HCT116 (cell line): ENCODE data around the gene ENSA. TPM values are rescaled to one million over a fixed set of nuclear protein-coding genes. Genes with fewer than 3 reads are reported as not detected.

Source experiments
- ATAC-seq: fragments of 200-7000 bp; cut with Tn5 transposase; 2 replicates; pipeline ENCODE4 v1.9.1; 2020; ENCODE audit warnings: mild to moderate bottlenecking, moderate library complexity
- Bru-seq: library from RNA; stranded (reverse); fragments of 400-500 nt; gene quantifications from one replicate; lab custom pipeline; 2021; lab: Mats Ljungman, UMichigan
- BruChase-seq, 2 experiments: library from RNA; stranded (reverse); fragments of 400-500 nt; gene quantifications; one replicate each; lab custom pipeline; 2021; lab: Mats Ljungman, UMichigan
- BruUV-seq: library from RNA; stranded (reverse); fragments of 400-500 nt; replicated peaks from 2 replicates; lab custom pipeline; 2021; lab: Mats Ljungman, UMichigan
- CTCF ChIA-PET: fragments of 300-600 bp; sonication (Branson Sonifier 250); formaldehyde crosslinking; loops from one replicate; lab custom pipeline; 2021; ENCODE audit warnings: antibody characterized with exemption; lab: Charles Lee
- POLR2A ChIA-PET: fragments of 300-600, 350-600 bp; sonication (Branson Sonifier 250); formaldehyde crosslinking; loops from one replicate; lab custom pipeline; 2021; ENCODE audit warnings: antibody characterized with exemption; lab: Charles Lee
- RAD21 ChIA-PET, 2 experiments: fragments of 300-600 bp; sonication (Branson Sonifier 250); formaldehyde crosslinking; loops; one replicate each; lab custom pipeline; 2023; ENCODE audit warnings: low total read pairs in 2 of 2; ENCODE audit not compliant: uncharacterized antibody in 2 of 2, unreplicated experiment in 2 of 2, low non-redundant PET in 1 of 2; lab: Charles Lee
- DNase-seq: peaks from one replicate; pipeline ENCODE4 v3.0.0-alpha.2; 2010; ENCODE audit warnings: low read depth, low spot score
- H2AFZ ChIP-seq: fragments of 200-600 bp; shearing (Covaris generic), sonication (generic); 2 replicates; pipeline ENCODE4 v1.6.1; 2017; ENCODE audit warnings: low read depth, mixed run types, mixed read lengths, antibody characterized with exemption, low read length; ENCODE audit not compliant: poor library complexity, severe bottlenecking
- H3K27ac ChIP-seq: 2 replicates; pipeline ENCODE4 v1.5.1; 2012; ENCODE audit warnings: low read depth, low read length
- H3K27me3 ChIP-seq: fragments of 200-600 bp; sonication (generic); 2 replicates; pipeline ENCODE4 v1.6.1; 2016; ENCODE audit warnings: mixed run types, low read length, mixed read lengths; ENCODE audit not compliant: insufficient read depth
- H3K36me3 ChIP-seq, 2 experiments: fragments of 200-500 bp in 1 of 2; fragments of 200-600 bp in 1 of 2; sonication (Bioruptor generic) in 1 of 2; sonication (generic) in 1 of 2; 2 replicates each; pipeline versions ENCODE4 v1.5.1 to v1.6.1; 2014 to 2016; ENCODE audit warnings: low read length in 2 of 2, inconsistent platforms in 1 of 2, mixed read lengths in 1 of 2, mixed run types in 1 of 2; ENCODE audit not compliant: insufficient read depth in 2 of 2, control insufficient read depth in 1 of 2
- H3K4me1 ChIP-seq, 2 experiments: fragments of 200-600 bp in 1 of 2; sonication (generic) in 1 of 2; 2 replicates each; pipeline versions ENCODE4 v1.5.1 to v1.6.1; 2012 to 2017; ENCODE audit warnings: low read length in 2 of 2, inconsistent platforms in 1 of 2, mild to moderate bottlenecking in 1 of 2, mixed read lengths in 1 of 2, mixed run types in 1 of 2, moderate library complexity in 1 of 2; ENCODE audit not compliant: insufficient read depth in 2 of 2, control insufficient read depth in 1 of 2
- H3K4me2 ChIP-seq: fragments of 200-600 bp; sonication (generic); 2 replicates; pipeline ENCODE4 v1.6.1; 2017; ENCODE audit warnings: mixed run types, low read length, mixed read lengths
- H3K4me3 ChIP-seq, 2 experiments: fragments of 200-600 bp in 1 of 2; sonication (generic) in 1 of 2; replicated peaks in 1 of 2; 2 replicates each; pipeline ENCODE4 v1.5.1; 2011 to 2016; ENCODE audit warnings: low read length in 2 of 2, control low read depth in 1 of 2, low read depth in 1 of 2, mild to moderate bottlenecking in 1 of 2, mixed read lengths in 1 of 2, mixed run types in 1 of 2
- H3K79me2 ChIP-seq: fragments of 200-600 bp; sonication (generic); 2 replicates; pipeline ENCODE4 v1.6.1; 2017; ENCODE audit warnings: mild to moderate bottlenecking, mixed run types, low read length, moderate library complexity, mixed read lengths; ENCODE audit not compliant: insufficient read depth
- H3K9ac ChIP-seq: fragments of 200-600 bp; sonication (generic); 2 replicates; pipeline ENCODE4 v1.6.1; 2016; ENCODE audit warnings: low read length, mixed read lengths
- H3K9me2 ChIP-seq: fragments of 200-600 bp; sonication (generic), shearing (Covaris generic); 2 replicates; pipeline ENCODE4 v1.6.1; 2017; ENCODE audit warnings: mixed run types, mild to moderate bottlenecking, moderate library complexity; ENCODE audit not compliant: insufficient read depth
- H3K9me3 ChIP-seq, 2 experiments: fragments of 200-500 bp in 1 of 2; fragments of 200-600 bp in 1 of 2; sonication (Bioruptor generic) in 1 of 2; sonication (generic) in 1 of 2; 2 replicates each; pipeline ENCODE4 v1.6.1; 2014 to 2017; ENCODE audit warnings: low read length in 2 of 2, mixed read lengths in 2 of 2, inconsistent platforms in 1 of 2, low read depth in 1 of 2, mild to moderate bottlenecking in 1 of 2, mixed run types in 1 of 2, moderate library complexity in 1 of 2; ENCODE audit not compliant: control insufficient read depth in 1 of 2, insufficient read depth in 1 of 2
- H4K20me1 ChIP-seq: fragments of 200-600 bp; sonication (generic), shearing (Covaris generic); 2 replicates; pipeline ENCODE4 v1.6.1; 2017; ENCODE audit warnings: mixed run types, mild to moderate bottlenecking, moderate library complexity; ENCODE audit not compliant: insufficient read depth
- CBX3 ChIP-seq: IDR thresholded peaks from 2 replicates; pipeline ENCODE4 v1.6.1; 2012; ENCODE audit warnings: low read depth
- CEBPB ChIP-seq: IDR thresholded peaks from 2 replicates; pipeline ENCODE4 v1.6.1; 2012; ENCODE audit warnings: low read depth
- EZH2 ChIP-seq: fragments of 200-600 bp; sonication (generic); IDR thresholded peaks from 2 replicates; pipeline ENCODE4 v1.6.1; 2017; ENCODE audit warnings: antibody characterized with exemption, mixed run types
- FOSL1 ChIP-seq: IDR thresholded peaks from 2 replicates; pipeline ENCODE4 v1.6.1; 2012; ENCODE audit warnings: low read depth
- JUND ChIP-seq: IDR thresholded peaks from 2 replicates; pipeline ENCODE4 v1.6.1; 2012
- POLR2A ChIP-seq: IDR thresholded peaks from 2 replicates; pipeline ENCODE4 v1.7.0; 2011; ENCODE audit warnings: borderline replicate concordance; ENCODE audit not compliant: insufficient read depth, insufficient read length; ENCODE audit errors: extremely low read depth
- POLR2AphosphoS5 ChIP-seq: IDR thresholded peaks from 2 replicates; pipeline ENCODE4 v1.6.1; 2011; ENCODE audit warnings: mild to moderate bottlenecking, low read depth, low read length, moderate library complexity
- SIN3A ChIP-seq: IDR thresholded peaks from 2 replicates; pipeline ENCODE4 v1.6.1; 2012; ENCODE audit warnings: low read depth
- SP1 ChIP-seq: IDR thresholded peaks from 2 replicates; pipeline ENCODE4 v1.6.1; 2012; ENCODE audit warnings: low read depth
- TCF7L2 ChIP-seq: IDR thresholded peaks from 2 replicates; pipeline ENCODE4 v1.7.0; 2011; ENCODE audit warnings: borderline replicate concordance, inconsistent platforms; ENCODE audit not compliant: insufficient read depth, insufficient read length; ENCODE audit errors: extremely low read depth
- YY1 ChIP-seq: IDR thresholded peaks from 2 replicates; pipeline ENCODE4 v1.6.1; 2011; ENCODE audit warnings: low read length, low read depth, moderate library complexity, mild to moderate bottlenecking; ENCODE audit not compliant: insufficient replicate concordance; ENCODE audit errors: extremely low read depth
- ZNF274 ChIP-seq: fragments of 200-500 bp; sonication (Bioruptor generic); IDR thresholded peaks from 2 replicates; pipeline ENCODE4 v1.6.1; 2014; ENCODE audit warnings: mild to moderate bottlenecking, low read depth, low read length, inconsistent platforms
- intact Hi-C: fragments of 100-400 bp; cut with micrococcal nuclease; formaldehyde crosslinking; loops from 2 replicates; pipeline ENCODE4 v1.10.0; 2022
- long read RNA-seq: library from polyadenylated mRNA; unstranded; transcript quantifications from one replicate; pipeline ENCODE4 v2.0.0, GENCODE V29; 2021; ENCODE audit not compliant: unreplicated experiment
- polyA plus RNA-seq: library from polyadenylated mRNA; unstranded; fragments of >200 nt; gene quantifications from 2 replicates; pipeline ENCODE4 v1.2.1, GENCODE V29; 2012; ENCODE audit warnings: missing spikeins
- total RNA-seq: library from RNA; stranded (reverse); gene quantifications from one replicate; pipeline ENCODE4 v1.2.1, GENCODE V29; 2021; ENCODE audit not compliant: unreplicated experiment
- TF ChIP-seq, protein P1 (sequence below), 3 experiments: fragments of 200-600 bp in 1 of 3; sonication (generic) in 1 of 3; IDR thresholded peaks in 2 of 3; conservative IDR thresholded peaks in 1 of 3; 2 replicates each; pipeline ENCODE4 v1.5.1; 2012 to 2017; ENCODE audit warnings: low read depth in 2 of 3, low read length in 2 of 3, antibody characterized with exemption in 1 of 3, borderline replicate concordance in 1 of 3, control low read depth in 1 of 3, mild to moderate bottlenecking in 1 of 3, mixed read lengths in 1 of 3, mixed run types in 1 of 3, moderate library complexity in 1 of 3; ENCODE audit not compliant: insufficient read depth in 1 of 3
- TF ChIP-seq, protein P2 (sequence below): IDR thresholded peaks from 2 replicates; pipeline ENCODE4 v1.6.1; 2012
- TF ChIP-seq, protein P3 (sequence below): IDR thresholded peaks from 2 replicates; pipeline ENCODE4 v1.6.1; 2011; ENCODE audit warnings: mild to moderate bottlenecking, low read length, moderate library complexity; ENCODE audit not compliant: insufficient replicate concordance; ENCODE audit errors: extremely low read depth

ENSA gene, protein sequence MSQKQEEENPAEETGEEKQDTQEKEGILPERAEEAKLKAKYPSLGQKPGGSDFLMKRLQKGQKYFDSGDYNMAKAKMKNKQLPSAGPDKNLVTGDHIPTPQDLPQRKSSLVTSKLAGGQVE
- total RNA-seq (130 TPM), Bru-seq, nascent RNA (percentile 93 among the genes with signal in this experiment), BruChase-seq, experiment 1, labeled RNA remaining after a 6-hour chase (percentile 96 among the genes with signal in this experiment), BruChase-seq, experiment 2, labeled RNA remaining after a 2-hour chase (percentile 96 among the genes with signal in this experiment)
- polyA plus RNA-seq, result 73.2 and 101 TPM in 2 replicates
- long read RNA-seq, transcript ENSA-201 (3 exons, 2,818 nt), result minor isoform, 20 of 62 reads
- long read RNA-seq, transcript ENSA-208 (4 exons, 2,085 nt), result major isoform, 23 of 62 reads
- long read RNA-seq, partial matches to known transcripts, result 1 of 62 reads
- long read RNA-seq, other reads (novel, unspliced or antisense), result 16 of 62 reads

DNA sequence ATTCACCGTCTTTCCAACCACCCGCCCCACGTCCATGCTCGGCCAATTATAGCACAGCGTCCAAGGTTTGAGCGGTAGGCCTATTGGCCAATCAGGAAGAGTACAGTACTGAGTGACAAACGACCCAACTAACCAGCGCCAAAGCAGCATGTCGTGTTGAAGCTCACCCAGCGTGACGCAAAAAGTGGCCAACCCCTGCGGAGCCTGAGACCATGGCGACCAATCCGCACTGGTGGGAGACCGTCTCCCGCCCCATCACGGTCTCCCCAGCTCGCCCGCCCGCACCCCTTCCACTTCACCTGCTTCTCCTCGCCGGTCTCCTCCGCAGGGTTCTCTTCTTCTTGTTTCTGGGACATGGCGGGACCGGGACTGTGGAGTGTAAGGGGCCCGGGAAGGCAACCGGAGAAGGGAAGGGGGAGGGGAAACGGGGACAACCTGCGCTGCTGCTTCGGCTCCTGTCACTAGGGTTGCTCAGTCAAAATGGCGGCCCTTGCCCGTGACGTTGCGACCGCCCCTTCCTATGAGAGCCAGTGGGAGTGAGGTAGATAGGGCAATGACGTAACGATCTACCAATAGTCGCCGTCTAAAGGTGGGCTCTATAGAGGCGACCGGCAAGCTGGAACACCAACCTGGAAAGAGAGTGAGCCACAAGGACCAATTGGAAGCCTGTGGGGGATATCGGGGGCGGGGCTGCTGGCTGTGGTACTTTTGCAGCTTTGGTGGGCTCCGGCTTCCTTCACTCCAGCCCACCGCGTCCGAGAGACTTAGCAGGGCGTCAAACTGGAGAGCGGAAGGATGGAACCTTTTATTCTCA, at the start of gene ENSA:
Gene ENSA, minus strand, starts transcription at position 498 of the 814 bp plus-strand sequence. Its CDS starts 142 bp downstream, at position 356.
- H3K9ac ChIP-seq, result peak within 1 kb of the TSS; percentile 69
- peak; percentile 99 for DNase-seq
- peak within 1 kb of the TSS; percentile 65 to 79 for H3K4me3 ChIP-seq
- peaks cover 17 to 24% of the 10 kb centered on the region in 2 experiments for H3K36me3 ChIP-seq
- no peaks in the 10 kb centered on the region for H4K20me1 ChIP-seq
- no peaks in the 10 kb centered on the region for H3K27me3 ChIP-seq
- H2AFZ ChIP-seq, result peak within 1 kb of the TSS; percentile 58
- H3K27ac ChIP-seq, result peak within 1 kb of the TSS; percentile 73
- intact Hi-C loops, result loop anchor here (2.0 to 10.0 kb wide), 3 partner anchors 51 to 368 kb away; partner anchors contain the start of genes MCL1 and SETDB1
- H3K79me2 ChIP-seq, result peaks cover 31% of the 10 kb centered on the region
- TF ChIP-seq SIN3A (peak; percentile 16), SP1 (peak; percentile 93), CEBPB (no peak), CBX3 (no peak), JUND (no peak), TCF7L2 (peak; percentile 6), EZH2 (no peak), FOSL1 (no peak), YY1 (peak; percentile 93), POLR2A (peak; percentile 55), POLR2AphosphoS5 (peak; percentile 87), ZNF274 (no peak)
- TF ChIP-seq, protein P1, sequence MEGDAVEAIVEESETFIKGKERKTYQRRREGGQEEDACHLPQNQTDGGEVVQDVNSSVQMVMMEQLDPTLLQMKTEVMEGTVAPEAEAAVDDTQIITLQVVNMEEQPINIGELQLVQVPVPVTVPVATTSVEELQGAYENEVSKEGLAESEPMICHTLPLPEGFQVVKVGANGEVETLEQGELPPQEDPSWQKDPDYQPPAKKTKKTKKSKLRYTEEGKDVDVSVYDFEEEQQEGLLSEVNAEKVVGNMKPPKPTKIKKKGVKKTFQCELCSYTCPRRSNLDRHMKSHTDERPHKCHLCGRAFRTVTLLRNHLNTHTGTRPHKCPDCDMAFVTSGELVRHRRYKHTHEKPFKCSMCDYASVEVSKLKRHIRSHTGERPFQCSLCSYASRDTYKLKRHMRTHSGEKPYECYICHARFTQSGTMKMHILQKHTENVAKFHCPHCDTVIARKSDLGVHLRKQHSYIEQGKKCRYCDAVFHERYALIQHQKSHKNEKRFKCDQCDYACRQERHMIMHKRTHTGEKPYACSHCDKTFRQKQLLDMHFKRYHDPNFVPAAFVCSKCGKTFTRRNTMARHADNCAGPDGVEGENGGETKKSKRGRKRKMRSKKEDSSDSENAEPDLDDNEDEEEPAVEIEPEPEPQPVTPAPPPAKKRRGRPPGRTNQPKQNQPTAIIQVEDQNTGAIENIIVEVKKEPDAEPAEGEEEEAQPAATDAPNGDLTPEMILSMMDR (IDR thresholded peaks at IDR 0.05 in 2 of 3, conservative IDR thresholded peaks at IDR 0.05 in 1 of 3; ENCODE audit: borderline replicate concordance in 1 of 3, insufficient read depth in 1 of 3, low read depth in 2 of 3, low read length in 2 of 3), result no peak
- TF ChIP-seq, protein P2, sequence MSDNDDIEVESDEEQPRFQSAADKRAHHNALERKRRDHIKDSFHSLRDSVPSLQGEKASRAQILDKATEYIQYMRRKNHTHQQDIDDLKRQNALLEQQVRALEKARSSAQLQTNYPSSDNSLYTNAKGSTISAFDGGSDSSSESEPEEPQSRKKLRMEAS, result no peak
- TF ChIP-seq, protein P3, sequence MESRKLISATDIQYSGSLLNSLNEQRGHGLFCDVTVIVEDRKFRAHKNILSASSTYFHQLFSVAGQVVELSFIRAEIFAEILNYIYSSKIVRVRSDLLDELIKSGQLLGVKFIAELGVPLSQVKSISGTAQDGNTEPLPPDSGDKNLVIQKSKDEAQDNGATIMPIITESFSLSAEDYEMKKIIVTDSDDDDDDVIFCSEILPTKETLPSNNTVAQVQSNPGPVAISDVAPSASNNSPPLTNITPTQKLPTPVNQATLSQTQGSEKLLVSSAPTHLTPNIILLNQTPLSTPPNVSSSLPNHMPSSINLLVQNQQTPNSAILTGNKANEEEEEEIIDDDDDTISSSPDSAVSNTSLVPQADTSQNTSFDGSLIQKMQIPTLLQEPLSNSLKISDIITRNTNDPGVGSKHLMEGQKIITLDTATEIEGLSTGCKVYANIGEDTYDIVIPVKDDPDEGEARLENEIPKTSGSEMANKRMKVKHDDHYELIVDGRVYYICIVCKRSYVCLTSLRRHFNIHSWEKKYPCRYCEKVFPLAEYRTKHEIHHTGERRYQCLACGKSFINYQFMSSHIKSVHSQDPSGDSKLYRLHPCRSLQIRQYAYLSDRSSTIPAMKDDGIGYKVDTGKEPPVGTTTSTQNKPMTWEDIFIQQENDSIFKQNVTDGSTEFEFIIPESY, result no peak
- TF ChIP-seq, all 23 proteins: peak for 6
- Histone ChIP-seq H3K4me1 (peaks cover 9 to 29% of the 10 kb centered on the region in 2 experiments), H3K4me2 (peak within 1 kb of the TSS; percentile 85), H3K9me2 (no peaks in the 10 kb centered on the region), H3K9me3 (no peaks in the 10 kb centered on the region)
- no TSS peak for BruUV-seq
- POLR2A ChIA-PET, result interaction anchor here (0.6 to 2.8 kb wide), 15 partner anchors 10 to 344 kb away, joined by 3 to 28 read pairs (median 4); partner anchors contain the start of genes GOLPH3L and MCL1
- peak; percentile 92 for ATAC-seq
- CTCF ChIA-PET, result interaction anchor here (0.8 to 1.9 kb wide), 6 partner anchors 10 to 293 kb away, joined by 3 to 13 read pairs (median 4); no protein-coding TSS in a partner anchor
- RAD21 ChIA-PET, result interaction anchor here in 1 of 2 experiments (1.0 kb wide), 2 partner anchors 50 to 293 kb away, joined by 3 to 4 read pairs; partner anchors contain the start of gene MCL1
